Body of pancreas (tissue), 4 donors: ENCODE results near the gene EDA2R. TPM values are rescaled to one million over a fixed set of nuclear protein-coding genes. Genes with fewer than 3 reads are reported as not detected.

Source experiments
- ATAC-seq: fragments of 150-250 bp; one replicate; pipeline ENCODE4 v1.9.1; 2016
- DNase-seq, 4 donors: peaks; one replicate each; pipeline ENCODE4 v3.0.0-alpha.2; 2019
- H3K27ac ChIP-seq, 4 donors: fragments of 200-600 bp; sonication (generic); 1 replicate in 3 of 4; 2 replicates in 1 of 4; pipeline versions ENCODE4 v1.5.1 to v1.6.1; 2016 to 2019; ENCODE audit warnings: mild to moderate bottlenecking in 1 of 4, mixed read lengths in 1 of 4, moderate library complexity in 1 of 4
- H3K27me3 ChIP-seq, 2 donors: fragments of 200-600 bp; sonication (generic); one replicate each; pipeline ENCODE4 v1.6.0; 2016; ENCODE audit warnings: mild to moderate bottlenecking in 1 of 2
- H3K36me3 ChIP-seq, 2 donors: fragments of 200-600 bp; sonication (generic); replicated peaks in 1 of 2; 2 replicates each; pipeline ENCODE4 v1.5.1; 2016; ENCODE audit warnings: low read depth in 2 of 2; ENCODE audit not compliant: insufficient read depth in 1 of 2
- H3K4me1 ChIP-seq: fragments of 200-600 bp; sonication (generic); one replicate; pipeline ENCODE4 v1.6.0; 2016
- H3K4me3 ChIP-seq, 2 donors: fragments of 200-600 bp; sonication (generic); 1 replicate in 1 of 2; 2 replicates in 1 of 2; pipeline ENCODE4 v1.5.1; 2016 to 2019
- H3K9me3 ChIP-seq, 3 donors: fragments of 200-600 bp; sonication (generic); 1 replicate in 2 of 3; 2 replicates in 1 of 3; pipeline ENCODE4 v1.5.1; 2016
- CTCF ChIP-seq, 7 experiments: fragments of 450-650 bp in 4 of 7; fragments of 200-600 bp in 3 of 7; sonication (generic) in 3 of 7; IDR thresholded peaks; one replicate each; pipeline ENCODE4 v1.5.1; 2016 to 2019; ENCODE audit warnings: antibody characterized with exemption in 7 of 7
- POLR2A ChIP-seq, 3 donors: fragments of 450-650 bp; IDR thresholded peaks; one replicate each; pipeline ENCODE4 v1.6.1; 2016; ENCODE audit warnings: antibody characterized with exemption in 3 of 3, mild to moderate bottlenecking in 2 of 3
- WGBS, 2 donors: methylation state at CpG; one replicate each; pipeline ENCODE4 v1.1.5; 2017; 5-methylcytosine and 5-hydroxymethylcytosine counted together
- intact Hi-C: fragments of 100-400 bp; cut with DNase I; formaldehyde crosslinking; loops from one replicate; pipeline ENCODE4 v1.15.1; 2023
- total RNA-seq, 2 donors: library from RNA; depleted of rRNA; stranded (reverse); fragments of >200 nt; gene quantifications; one replicate each; pipeline ENCODE4 v1.1.0, GENCODE V29; 2016

EDA2R gene
- total RNA-seq, 2 donors from 2014 or later, result 0.66 to 2.9 TPM

- WGBS, 2 donors, result 27 to 47% methylated on average over 2 of the region's 2 CpGs
- Histone ChIP-seq H3K36me3 (no peaks in the 10 kb centered on the region), H3K9me3 (no peaks in the 10 kb centered on the region), H3K27ac (no peak overlapping the region), H3K27me3 (no peaks in the 10 kb centered on the region), H3K4me1 (no peaks in the 10 kb centered on the region), H3K4me3 (no peak overlapping the region)
- ATAC-seq (no peak), DNase-seq (no peak)
- intact Hi-C loops, result no loop called here
- TF ChIP-seq CTCF (IDR thresholded peaks at IDR 0.05), result no peak
- no peak for TF ChIP-seq POLR2A (IDR thresholded peaks at IDR 0.05)
These were observed 38.1 kb upstream of the EDA2R start for GRCh38 chrX:66676990-66677389.

GRCh38 chrX:66676413-66676812, 37.5 kb upstream of the EDA2R start:
- Histone ChIP-seq H3K4me1 (no peaks in the 10 kb centered on the region), H3K9me3 (no peaks in the 10 kb centered on the region), H3K27ac (no peak overlapping the region), H3K27me3 (no peaks in the 10 kb centered on the region), H3K4me3 (no peak overlapping the region), H3K36me3 (no peaks in the 10 kb centered on the region)
- intact Hi-C loops, result no loop called here
- ATAC-seq (no peak), DNase-seq (no peak)
- TF ChIP-seq CTCF (IDR thresholded peaks at IDR 0.05), result no peak
- WGBS, 2 donors, result 47 to 55% methylated on average over 1 of the region's 1 CpG

GRCh38 chrX:66675541-66675940, 36.7 kb upstream of the EDA2R start:
- Histone ChIP-seq H3K27ac (no peak overlapping the region), H3K36me3 (no peaks in the 10 kb centered on the region), H3K27me3 (no peaks in the 10 kb centered on the region), H3K4me3 (no peak overlapping the region), H3K4me1 (no peaks in the 10 kb centered on the region), H3K9me3 (no peaks in the 10 kb centered on the region)
- intact Hi-C loops, result no loop called here
- 5 to 30% methylated on average over 1 of the region's 1 CpG for WGBS, 2 donors
- TF ChIP-seq CTCF (IDR thresholded peaks at IDR 0.05), result no peak
- no peak for ATAC-seq
- DNase-seq, result no peak

DNA sequence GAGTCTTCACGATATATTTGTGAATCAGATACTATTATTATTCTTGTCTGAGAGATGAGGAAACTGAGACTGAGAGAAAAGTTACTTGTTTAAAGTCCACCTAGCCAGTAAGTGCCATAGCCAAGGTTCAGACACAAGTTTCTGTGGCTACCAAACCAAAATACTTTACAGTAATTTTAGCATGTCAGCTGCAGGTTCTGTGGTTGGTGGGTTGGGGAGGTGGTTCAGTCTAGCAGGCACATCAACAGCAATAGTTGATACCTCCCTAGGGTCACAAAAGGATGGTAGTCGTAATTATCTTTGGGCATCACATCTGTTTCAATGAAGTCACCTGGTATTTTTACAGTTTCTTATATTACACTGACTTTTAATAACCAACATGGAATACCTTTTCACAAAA, 35.6 kb upstream of the EDA2R start:
- intact Hi-C loops, result no loop called here
- Histone ChIP-seq H3K27ac (no peak overlapping the region), H3K36me3 (no peaks in the 10 kb centered on the region), H3K4me1 (no peaks in the 10 kb centered on the region), H3K9me3 (no peaks in the 10 kb centered on the region), H3K27me3 (no peaks in the 10 kb centered on the region), H3K4me3 (no peak overlapping the region)
- DNase-seq (no peak), ATAC-seq (no peak)
- TF ChIP-seq CTCF (IDR thresholded peaks at IDR 0.05), result no peak
- 44 to 58% methylated on average over 2 of the region's 2 CpGs for WGBS, 2 donors

- H3K9me3 ChIP-seq, result no peaks in the 10 kb centered on the region
These were observed 33.2 kb upstream of the EDA2R start for GRCh38 chrX:66672106-66672505.

More at GRCh38 chrX:66672106-66672505, 33.2 kb upstream of the EDA2R start:
- intact Hi-C loops, result no loop called here
- H3K27me3 ChIP-seq, result no peaks in the 10 kb centered on the region
- no peak overlapping the region for H3K4me3 ChIP-seq
- no peak overlapping the region for H3K27ac ChIP-seq
- no peaks in the 10 kb centered on the region for H3K4me1 ChIP-seq
- no peaks in the 10 kb centered on the region for H3K36me3 ChIP-seq
- no peak for DNase-seq
- WGBS, 2 donors, result 44 to 53% methylated on average over 1 of the region's 1 CpG
- no peak for ATAC-seq
- TF ChIP-seq CTCF (IDR thresholded peaks at IDR 0.05) (no peak), POLR2A (IDR thresholded peaks at IDR 0.05) (no peak)
